ENCODE results near the gene ASTE1. TPM values are rescaled to one million over a fixed set of nuclear protein-coding genes. Genes with fewer than 3 reads are reported as not detected.

Gene ASTE1
- total RNA-seq, 2 experiments from 2014 or later = 25.6 to 26.6 TPM

DNA sequence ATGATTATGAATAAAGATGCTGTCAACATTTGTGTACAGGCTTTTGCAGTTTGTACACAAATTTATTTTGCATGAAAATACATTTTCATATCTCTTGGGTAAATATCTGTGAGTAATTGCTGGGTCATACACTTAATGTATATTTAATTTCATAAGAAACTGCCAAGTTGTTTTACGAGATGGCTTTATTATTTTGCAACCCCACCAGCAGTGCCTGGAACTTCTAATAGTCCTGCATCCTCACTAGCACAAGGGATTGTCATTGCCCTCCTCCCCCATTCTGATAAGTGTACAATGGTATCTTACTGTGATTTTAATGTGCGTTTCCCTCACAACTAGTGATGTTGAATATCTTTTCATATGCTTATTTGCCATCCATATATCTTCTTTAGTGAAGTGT lies 45.2 kb downstream of the ASTE1 start:
- H3K36me3 ChIP-seq (ENCODE audit: insufficient read depth, low read length) = peaks cover 27% of the 10 kb centered on the region
- no peak overlapping the region for H3K27ac ChIP-seq (ENCODE audit: low read depth in 1 of 2, low read length in 2 of 2)
- Mint-ChIP-seq H3K27ac (no peak overlapping the region), H3K4me1 (ENCODE audit: low read depth) (no peaks in the 10 kb centered on the region), H3K27me3 (no peaks in the 10 kb centered on the region), H3K4me3 (no peak overlapping the region), H3K9me3 (no peaks in the 10 kb centered on the region), H3K36me3 (ENCODE audit: low read depth) (peaks cover 80% of the 10 kb centered on the region)
- intact Hi-C loops (cut with DNase I, micrococcal nuclease) = no loop called here
- CTCF ChIA-PET = no interaction called here
- POLR2A ChIA-PET = no interaction called here
- no peak for DNase-seq
- no peak for ATAC-seq (ENCODE audit: poor library complexity)
- no peaks in the 10 kb centered on the region for H3K4me1 ChIP-seq (ENCODE audit: insufficient read depth, low read length)
- no peaks in the 10 kb centered on the region for H3K9me3 ChIP-seq (ENCODE audit: control insufficient read depth in 1 of 2, insufficient read depth in 1 of 2, low read length in 2 of 2)
- H3K4me3 ChIP-seq (ENCODE audit: low read length) = no peak overlapping the region
- TF ChIP-seq, protein P1, sequence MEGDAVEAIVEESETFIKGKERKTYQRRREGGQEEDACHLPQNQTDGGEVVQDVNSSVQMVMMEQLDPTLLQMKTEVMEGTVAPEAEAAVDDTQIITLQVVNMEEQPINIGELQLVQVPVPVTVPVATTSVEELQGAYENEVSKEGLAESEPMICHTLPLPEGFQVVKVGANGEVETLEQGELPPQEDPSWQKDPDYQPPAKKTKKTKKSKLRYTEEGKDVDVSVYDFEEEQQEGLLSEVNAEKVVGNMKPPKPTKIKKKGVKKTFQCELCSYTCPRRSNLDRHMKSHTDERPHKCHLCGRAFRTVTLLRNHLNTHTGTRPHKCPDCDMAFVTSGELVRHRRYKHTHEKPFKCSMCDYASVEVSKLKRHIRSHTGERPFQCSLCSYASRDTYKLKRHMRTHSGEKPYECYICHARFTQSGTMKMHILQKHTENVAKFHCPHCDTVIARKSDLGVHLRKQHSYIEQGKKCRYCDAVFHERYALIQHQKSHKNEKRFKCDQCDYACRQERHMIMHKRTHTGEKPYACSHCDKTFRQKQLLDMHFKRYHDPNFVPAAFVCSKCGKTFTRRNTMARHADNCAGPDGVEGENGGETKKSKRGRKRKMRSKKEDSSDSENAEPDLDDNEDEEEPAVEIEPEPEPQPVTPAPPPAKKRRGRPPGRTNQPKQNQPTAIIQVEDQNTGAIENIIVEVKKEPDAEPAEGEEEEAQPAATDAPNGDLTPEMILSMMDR (IDR thresholded peaks at IDR 0.05) = no peak
- H3K27me3 ChIP-seq (ENCODE audit: control insufficient read depth in 1 of 2, insufficient read depth in 2 of 2, low read length in 2 of 2) = no peaks in the 10 kb centered on the region

DNA sequence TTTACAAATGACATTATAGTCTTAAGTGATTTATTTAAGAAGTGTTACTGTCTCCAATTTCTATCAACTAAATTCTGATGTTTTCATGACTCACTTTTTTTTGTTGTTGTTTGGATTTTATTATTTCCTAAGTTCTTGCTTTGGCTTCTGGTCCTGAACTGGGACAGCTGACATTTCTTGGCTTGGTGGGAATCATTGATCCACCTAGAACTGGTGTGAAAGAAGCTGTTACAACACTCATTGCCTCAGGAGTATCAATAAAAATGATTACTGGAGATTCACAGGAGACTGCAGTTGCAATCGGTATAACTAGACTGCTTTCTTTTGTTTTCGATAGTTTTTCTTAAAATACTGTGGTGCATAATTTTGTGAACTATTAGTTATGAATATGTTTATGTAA lies 47.5 kb downstream of the ASTE1 start:
- ATAC-seq (ENCODE audit: poor library complexity) = no peak
- H3K27ac Mint-ChIP-seq = no peak overlapping the region
- H3K27me3 Mint-ChIP-seq = no peaks in the 10 kb centered on the region
- no peak for DNase-seq
- H3K4me3 Mint-ChIP-seq = no peak overlapping the region
- Histone ChIP-seq H3K27ac (ENCODE audit: low read depth in 1 of 2, low read length in 2 of 2) (no peak overlapping the region), H3K27me3 (ENCODE audit: control insufficient read depth in 1 of 2, insufficient read depth in 2 of 2, low read length in 2 of 2) (no peaks in the 10 kb centered on the region), H3K9me3 (ENCODE audit: control insufficient read depth in 1 of 2, insufficient read depth in 1 of 2, low read length in 2 of 2) (no peaks in the 10 kb centered on the region), H3K36me3 (ENCODE audit: insufficient read depth, low read length) (peaks cover 46% of the 10 kb centered on the region), H3K4me1 (ENCODE audit: insufficient read depth, low read length) (no peaks in the 10 kb centered on the region), H3K4me3 (ENCODE audit: low read length) (no peak overlapping the region)
- peaks cover 90% of the 10 kb centered on the region for H3K36me3 Mint-ChIP-seq (ENCODE audit: low read depth)
- intact Hi-C loops (cut with DNase I, micrococcal nuclease) = no loop called here
- no peaks in the 10 kb centered on the region for H3K4me1 Mint-ChIP-seq (ENCODE audit: low read depth)
- TF ChIP-seq, protein P1 (IDR thresholded peaks at IDR 0.05) = no peak
- ChIA-PET CTCF (interaction anchor here (0.5 kb wide), 1 partner anchor 141 kb away, joined by 3 read pairs; no protein-coding TSS in a partner anchor), POLR2A (interaction anchor here (0.7 kb wide), 1 partner anchor 13 kb away, joined by 3 read pairs; no protein-coding TSS in a partner anchor)
- no peaks in the 10 kb centered on the region for H3K9me3 Mint-ChIP-seq

DNA sequence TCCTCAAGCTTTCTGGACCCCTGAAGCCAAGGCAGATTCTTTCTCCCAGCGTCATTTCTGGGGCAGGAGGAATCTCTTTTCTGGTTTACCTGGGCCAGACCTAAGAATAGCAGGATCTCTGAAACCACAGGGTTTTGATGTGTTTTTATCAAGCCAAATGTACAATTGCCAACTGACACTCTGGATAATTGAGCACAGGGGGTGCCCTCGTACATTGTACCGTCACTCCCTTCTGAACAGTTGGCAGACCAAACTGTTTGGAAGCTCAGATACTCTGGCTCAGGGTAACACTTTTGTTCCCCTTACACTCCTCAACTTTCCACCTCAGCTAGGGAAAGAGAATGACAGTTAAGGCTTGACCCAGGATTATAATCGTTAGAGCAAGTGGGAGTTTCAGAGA lies 49.9 kb downstream of the ASTE1 start:
- TF ChIP-seq, protein P1 (IDR thresholded peaks at IDR 0.05) = no peak
- no peaks in the 10 kb centered on the region for H3K4me1 ChIP-seq (ENCODE audit: insufficient read depth, low read length)
- no peak overlapping the region for H3K4me3 Mint-ChIP-seq
- H3K27ac ChIP-seq (ENCODE audit: low read depth in 1 of 2, low read length in 2 of 2) = no peak overlapping the region
- no peak overlapping the region for H3K27ac Mint-ChIP-seq
- peaks cover 49% of the 10 kb centered on the region for H3K36me3 ChIP-seq (ENCODE audit: insufficient read depth, low read length)
- H3K27me3 ChIP-seq (ENCODE audit: control insufficient read depth in 1 of 2, insufficient read depth in 2 of 2, low read length in 2 of 2) = no peaks in the 10 kb centered on the region
- ChIA-PET POLR2A (no interaction called here), CTCF (no interaction called here)
- ATAC-seq (ENCODE audit: poor library complexity) = no peak
- DNase-seq = no peak
- no peaks in the 10 kb centered on the region for H3K9me3 ChIP-seq (ENCODE audit: control insufficient read depth in 1 of 2, insufficient read depth in 1 of 2, low read length in 2 of 2)
- no peaks in the 10 kb centered on the region for H3K27me3 Mint-ChIP-seq
- H3K4me1 Mint-ChIP-seq (ENCODE audit: low read depth) = no peaks in the 10 kb centered on the region
- intact Hi-C loops (cut with DNase I, micrococcal nuclease) = no loop called here
- H3K4me3 ChIP-seq (ENCODE audit: low read length) = no peak overlapping the region
- H3K9me3 Mint-ChIP-seq = no peaks in the 10 kb centered on the region
- H3K36me3 Mint-ChIP-seq (ENCODE audit: low read depth) = peaks cover 90% of the 10 kb centered on the region

Measured in CD4-positive, alpha-beta T cell (primary cell).